HepG2 (cell line): Measurements from ENCODE around the gene CCL19. TPM values are rescaled to one million over a fixed set of nuclear protein-coding genes. Genes with fewer than 3 reads are reported as not detected.

Experiments
- CBX2 ChIP-seq, 2 experiments: fragments of 200-600 bp in 1 of 2; sonication (generic); formaldehyde crosslinking in 1 of 2; IDR thresholded peaks; 2 replicates each; pipeline versions ENCODE4 v1.7.0 to v1.8.1; 2018 to 2022; ENCODE audit warnings: low read depth in 2 of 2, low read length in 1 of 2, mild to moderate bottlenecking in 1 of 2, missing genetic modification reagents in 1 of 2
- CENPX ChIP-seq: sonication (generic); formaldehyde crosslinking; IDR thresholded peaks from 2 replicates; pipeline ENCODE4 v1.9.0; 2021; ENCODE audit warnings: mild to moderate bottlenecking, missing genetic modification reagents, moderate library complexity
- E2F1 ChIP-seq: sonication (generic); formaldehyde crosslinking; IDR thresholded peaks from 2 replicates; pipeline ENCODE4 v1.5.0; 2020; ENCODE audit warnings: missing genetic modification reagents
- GTF2F1 ChIP-seq: fragments of 150-350 bp; IDR thresholded peaks from 2 replicates; pipeline ENCODE4 v1.6.1; 2014; ENCODE audit warnings: low read length
- HCFC1 ChIP-seq: fragments of 150-350 bp; IDR thresholded peaks from 2 replicates; pipeline ENCODE4 v1.6.1; 2014; ENCODE audit warnings: low read depth, low read length
- JDP2 ChIP-seq: sonication (generic); formaldehyde crosslinking; IDR thresholded peaks from 2 replicates; pipeline ENCODE4 v1.8.1; 2022; ENCODE audit warnings: missing genetic modification reagents, borderline replicate concordance
- MEIS1 ChIP-seq: sonication (generic); formaldehyde crosslinking; IDR thresholded peaks from 2 replicates; pipeline ENCODE4 v1.9.0; 2021; ENCODE audit warnings: mild to moderate bottlenecking, missing genetic modification reagents, moderate library complexity, borderline replicate concordance
- MIER3 ChIP-seq: IDR thresholded peaks from 2 replicates; pipeline ENCODE4 v1.6.1; 2016; ENCODE audit warnings: missing compliant biosample characterization, borderline replicate concordance
- NFIB ChIP-seq: sonication (generic); formaldehyde crosslinking; IDR thresholded peaks from 2 replicates; pipeline ENCODE4 v1.9.0; 2021; ENCODE audit warnings: missing genetic modification reagents, mild to moderate bottlenecking, borderline replicate concordance
- PITX1 ChIP-seq: sonication (generic); formaldehyde crosslinking; IDR thresholded peaks from 2 replicates; pipeline ENCODE4 v1.5.1; 2020; ENCODE audit warnings: mild to moderate bottlenecking, missing genetic modification reagents
- PLSCR1 ChIP-seq: sonication (generic); formaldehyde crosslinking; IDR thresholded peaks from 2 replicates; pipeline ENCODE4 v1.5.0; 2020; ENCODE audit warnings: missing genetic modification reagents, mild to moderate bottlenecking, borderline replicate concordance
- SOX5 ChIP-seq: IDR thresholded peaks from 2 replicates; pipeline ENCODE4 v1.6.1; 2016; ENCODE audit warnings: borderline replicate concordance
- TEAD3 ChIP-seq: optimal IDR thresholded peaks from 2 replicates; pipeline ENCODE3; 2016; ENCODE audit warnings: borderline replicate concordance
- TOPORS ChIP-seq: sonication (generic); formaldehyde crosslinking; IDR thresholded peaks from 2 replicates; pipeline ENCODE4 v1.8.0; 2023; ENCODE audit warnings: mild to moderate bottlenecking, missing genetic modification reagents
- ZMAT3 ChIP-seq: sonication (generic); formaldehyde crosslinking; conservative IDR thresholded peaks from 2 replicates; pipeline ENCODE4 v1.7.0; 2021; ENCODE audit warnings: missing genetic modification reagents
- ZNF124 ChIP-seq: sonication (generic); formaldehyde crosslinking; IDR thresholded peaks from 2 replicates; pipeline ENCODE4 v1.4.0; 2020; ENCODE audit warnings: missing genetic modification reagents
- ZNF280B ChIP-seq: sonication (generic); formaldehyde crosslinking; IDR thresholded peaks from 2 replicates; pipeline ENCODE4 v1.5.0; 2020; ENCODE audit warnings: missing genetic modification reagents, mild to moderate bottlenecking, borderline replicate concordance
- ZNF512B ChIP-seq: sonication (generic); formaldehyde crosslinking; IDR thresholded peaks from 2 replicates; pipeline ENCODE4 v1.5.1; 2020; ENCODE audit warnings: missing genetic modification reagents, mild to moderate bottlenecking, borderline replicate concordance
- polyA plus RNA-seq, 8 experiments: library from polyadenylated mRNA; depleted of rRNA in 3 of 8; stranded (reverse) in 7 of 8; unstranded in 1 of 8; fragments of >200 nt; fragmentation: Illumina TruSeq in 4 of 8; extraction: Trizol in 4 of 8; gene quantifications; 2 replicates each; pipeline versions ENCODE4 v1.2.1 to v1.2.3, GENCODE V29; 2011 to 2016; ENCODE audit warnings: low read depth in 4 of 8, missing spikeins in 1 of 8, mixed read lengths in 1 of 8; ENCODE audit not compliant: insufficient read depth in 1 of 8
- total RNA-seq, 5 experiments: library from RNA; depleted of rRNA; stranded (reverse); fragments of >200 nt; fragmentation: Illumina TruSeq; extraction: Trizol; gene quantifications; 2 replicates each; pipeline ENCODE4 v1.2.3, GENCODE V29; 2016; ENCODE audit warnings: low read depth in 1 of 5
- TF ChIP-seq, protein P1 (sequence below): sonication (generic); formaldehyde crosslinking; IDR thresholded peaks from 2 replicates; pipeline ENCODE4 v1.8.1; 2023; ENCODE audit warnings: missing genetic modification reagents, inconsistent platforms, borderline replicate concordance
- TF ChIP-seq, protein P2 (sequence below): sonication (generic); formaldehyde crosslinking; IDR thresholded peaks from 2 replicates; pipeline ENCODE4 v1.5.1; 2020; ENCODE audit warnings: mild to moderate bottlenecking, missing genetic modification reagents, moderate library complexity

Gene CCL19
- total and polyA plus RNA-seq, 2 of the 13 experiments (the other 11 are each of a cell fraction or from before 2014, with no cell fraction given) = not detected

GRCh38 chr9:34651876-34652601 is 39.0 kb downstream of the CCL19 start, which contains the start of gene IL11RA (continued):
- TF ChIP-seq ZNF280B = no peak
- no peak for TF ChIP-seq ZNF124 (CRISPR knock-in tag)
- no peak for TF ChIP-seq CBX2 (IDR thresholded peaks at IDR 0.05; ENCODE audit: low read depth, low read length)
- no peak for TF ChIP-seq CBX2 (CRISPR knock-in tag; IDR thresholded peaks at IDR 0.05; ENCODE audit: low read depth)
- peak; percentile 22; the same call in 1 of the 2 replicates for TF ChIP-seq SOX5
- no peak for TF ChIP-seq HCFC1
- TF ChIP-seq PLSCR1 (CRISPR knock-in tag) = no peak
- TF ChIP-seq CENPX (CRISPR knock-in tag) = no peak
- TF ChIP-seq JDP2 (CRISPR knock-in tag) = no peak; the same call in 1 of the 2 replicates
- peak; percentile 10 for TF ChIP-seq TEAD3 (CRISPR knock-in tag)
- TF ChIP-seq MIER3 (CRISPR knock-in tag) = no peak
- TF ChIP-seq, protein P1, sequence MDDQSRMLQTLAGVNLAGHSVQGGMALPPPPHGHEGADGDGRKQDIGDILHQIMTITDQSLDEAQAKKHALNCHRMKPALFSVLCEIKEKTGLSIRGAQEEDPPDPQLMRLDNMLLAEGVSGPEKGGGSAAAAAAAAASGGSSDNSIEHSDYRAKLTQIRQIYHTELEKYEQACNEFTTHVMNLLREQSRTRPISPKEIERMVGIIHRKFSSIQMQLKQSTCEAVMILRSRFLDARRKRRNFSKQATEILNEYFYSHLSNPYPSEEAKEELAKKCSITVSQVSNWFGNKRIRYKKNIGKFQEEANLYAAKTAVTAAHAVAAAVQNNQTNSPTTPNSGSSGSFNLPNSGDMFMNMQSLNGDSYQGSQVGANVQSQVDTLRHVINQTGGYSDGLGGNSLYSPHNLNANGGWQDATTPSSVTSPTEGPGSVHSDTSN (CRISPR knock-in tag) = no peak
- peak; percentile 75; the same call in 1 of the 2 replicates for TF ChIP-seq TOPORS
- TF ChIP-seq PITX1 (CRISPR knock-in tag) = peak; percentile 48; the same call in 1 of the 2 replicates
- no peak for TF ChIP-seq ZMAT3 (CRISPR knock-in tag)
- TF ChIP-seq ZNF512B (CRISPR knock-in tag) = no peak
- TF ChIP-seq E2F1 (CRISPR knock-in tag) = peak; percentile 29; the same call in 1 of the 2 replicates
- TF ChIP-seq MEIS1 (CRISPR knock-in tag) = peak; percentile 89
- TF ChIP-seq GTF2F1 = no peak
- TF ChIP-seq, protein P2, sequence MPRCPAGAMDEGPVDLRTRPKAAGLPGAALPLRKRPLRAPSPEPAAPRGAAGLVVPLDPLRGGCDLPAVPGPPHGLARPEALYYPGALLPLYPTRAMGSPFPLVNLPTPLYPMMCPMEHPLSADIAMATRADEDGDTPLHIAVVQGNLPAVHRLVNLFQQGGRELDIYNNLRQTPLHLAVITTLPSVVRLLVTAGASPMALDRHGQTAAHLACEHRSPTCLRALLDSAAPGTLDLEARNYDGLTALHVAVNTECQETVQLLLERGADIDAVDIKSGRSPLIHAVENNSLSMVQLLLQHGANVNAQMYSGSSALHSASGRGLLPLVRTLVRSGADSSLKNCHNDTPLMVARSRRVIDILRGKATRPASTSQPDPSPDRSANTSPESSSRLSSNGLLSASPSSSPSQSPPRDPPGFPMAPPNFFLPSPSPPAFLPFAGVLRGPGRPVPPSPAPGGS (CRISPR knock-in tag) = no peak
- no peak for TF ChIP-seq NFIB (CRISPR knock-in tag)
